ENCODE results near the gene ASB15. TPM values are rescaled to one million over a fixed set of nuclear protein-coding genes. Genes with fewer than 3 reads are reported as not detected.
"Not testable (repeated sequence)": the region's sequence is repeated elsewhere in the genome, so short reads cannot be mapped to it uniquely, and the experiment has no call there.

Gene ASB15
- total RNA-seq, 2 donors from 2014 or later: not detected

DNA sequence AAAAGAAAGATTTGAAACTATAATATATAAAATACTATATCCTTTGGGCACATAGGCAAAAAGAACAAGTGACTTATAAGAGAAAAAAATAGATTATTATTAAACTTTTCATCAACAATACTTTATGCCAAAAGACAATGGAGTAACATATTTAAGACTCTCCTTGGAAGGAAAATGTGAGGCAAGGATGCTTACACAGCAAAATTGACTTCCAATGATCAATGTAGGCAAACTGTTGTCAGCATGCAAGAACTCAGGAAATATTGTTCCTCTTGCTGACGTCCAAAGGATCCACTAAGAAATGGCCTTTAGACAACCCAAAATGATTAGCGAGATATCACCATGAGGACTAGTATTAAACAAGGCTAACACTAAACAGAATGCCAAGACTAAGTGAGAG is 31.2 kb downstream of the ASB15 start:
- Mint-ChIP-seq H3K27ac (no peak overlapping the region), H3K9me3 (no peaks in the 10 kb centered on the region), H3K4me1 (ENCODE audit: low read depth) (no peaks in the 10 kb centered on the region), H3K4me3 (no peak overlapping the region), H3K27me3 (ENCODE audit: low read depth) (peaks cover 13% of the 10 kb centered on the region), H3K36me3 (ENCODE audit: insufficient read depth in 2 of 2) (no peaks in the 10 kb centered on the region)
- ATAC-seq (replicated peaks in 1 of 2): no peak
- no peak for DNase-seq

- H3K27me3 Mint-ChIP-seq (ENCODE audit: low read depth): peaks cover 19% of the 10 kb centered on the region
- no peak overlapping the region for H3K27ac Mint-ChIP-seq
- ATAC-seq (replicated peaks in 1 of 2) (no peak), DNase-seq (no peak)
- no peaks in the 10 kb centered on the region for H3K36me3 Mint-ChIP-seq (ENCODE audit: insufficient read depth in 2 of 2)
- no peaks in the 10 kb centered on the region for H3K9me3 Mint-ChIP-seq
- H3K4me1 Mint-ChIP-seq (ENCODE audit: low read depth): no peaks in the 10 kb centered on the region
- H3K4me3 Mint-ChIP-seq: no peak overlapping the region
These were observed 31.9 kb downstream of the ASB15 start for GRCh38 chr7:123633553-123633952.

GRCh38 chr7:123634011-123634573 is 32.5 kb downstream of the ASB15 start:
- not testable (repeated sequence) for ATAC-seq (replicated peaks in 1 of 2); H3K9me3 Mint-ChIP-seq; DNase-seq; H3K27ac Mint-ChIP-seq; H3K4me1 Mint-ChIP-seq (ENCODE audit: low read depth); H3K36me3 Mint-ChIP-seq (ENCODE audit: insufficient read depth in 2 of 2); H3K4me3 Mint-ChIP-seq
- H3K27me3 Mint-ChIP-seq (ENCODE audit: low read depth): peaks cover 19% of the 10 kb centered on the region

- no peaks in the 10 kb centered on the region for H3K4me1 Mint-ChIP-seq (ENCODE audit: low read depth)
- H3K27me3 Mint-ChIP-seq (ENCODE audit: low read depth): peaks cover 21% of the 10 kb centered on the region
- H3K9me3 Mint-ChIP-seq: no peaks in the 10 kb centered on the region
- no peak overlapping the region for H3K27ac Mint-ChIP-seq
- no peak overlapping the region for H3K4me3 Mint-ChIP-seq
- no peak for ATAC-seq (replicated peaks in 1 of 2)
- no peak for DNase-seq
- no peaks in the 10 kb centered on the region for H3K36me3 Mint-ChIP-seq (ENCODE audit: insufficient read depth in 2 of 2)
These were observed 34.1 kb downstream of the ASB15 start for GRCh38 chr7:123635551-123636359.

DNA sequence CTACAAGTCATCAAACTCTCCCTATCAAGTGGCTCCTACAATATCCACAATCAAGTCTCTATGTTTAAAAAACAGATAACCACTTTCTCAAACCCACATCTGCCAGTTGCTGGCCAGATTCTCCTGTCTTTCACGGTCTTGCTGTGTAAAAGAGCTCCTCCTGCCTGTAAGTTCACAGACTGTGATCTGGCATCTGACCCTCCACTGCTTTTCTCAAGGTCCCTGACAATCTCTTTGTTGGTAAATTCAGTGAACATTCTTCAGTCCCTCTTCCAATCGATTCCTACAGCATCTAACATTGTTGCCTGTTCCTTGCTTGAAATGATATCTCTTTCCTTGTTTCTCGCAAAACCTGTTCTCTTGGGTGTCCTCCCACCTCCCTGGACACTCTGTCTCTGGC is 35.6 kb downstream of the ASB15 start:
- Mint-ChIP-seq H3K27ac (no peak overlapping the region), H3K4me3 (no peak overlapping the region), H3K27me3 (ENCODE audit: low read depth) (peaks cover 29% of the 10 kb centered on the region), H3K4me1 (ENCODE audit: low read depth) (no peaks in the 10 kb centered on the region), H3K36me3 (ENCODE audit: insufficient read depth in 2 of 2) (no peaks in the 10 kb centered on the region), H3K9me3 (no peaks in the 10 kb centered on the region)
- ATAC-seq (replicated peaks in 1 of 2) (no peak), DNase-seq (no peak)

DNA sequence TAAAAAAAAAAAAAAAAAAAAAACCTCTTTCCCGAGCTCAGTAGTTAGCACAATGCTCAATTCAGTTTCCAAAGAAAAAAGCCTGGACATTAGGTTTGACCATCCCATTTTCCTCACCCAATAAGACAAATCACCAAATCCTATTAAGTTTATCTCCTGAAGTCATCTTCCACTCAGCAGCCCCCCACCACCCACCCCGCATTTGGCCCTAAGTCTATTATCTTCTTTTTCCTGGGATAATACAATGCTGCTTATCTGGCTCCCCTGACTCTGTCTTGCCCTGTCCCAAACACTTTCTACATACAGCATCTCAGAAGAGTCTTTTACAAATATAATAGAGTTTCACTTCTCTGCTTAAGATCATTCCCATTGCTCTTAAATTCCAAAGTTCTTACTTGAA is 36.3 kb downstream of the ASB15 start:
- DNase-seq (no peak), ATAC-seq (replicated peaks in 1 of 2) (no peak)
- Mint-ChIP-seq H3K27ac (no peak overlapping the region), H3K4me3 (no peak overlapping the region), H3K9me3 (no peaks in the 10 kb centered on the region), H3K4me1 (ENCODE audit: low read depth) (no peaks in the 10 kb centered on the region), H3K36me3 (ENCODE audit: insufficient read depth in 2 of 2) (no peaks in the 10 kb centered on the region), H3K27me3 (ENCODE audit: low read depth) (peaks cover 34% of the 10 kb centered on the region)

GRCh38 chr7:123639631-123640030 is 38.0 kb downstream of the ASB15 start:
- no peaks in the 10 kb centered on the region for H3K36me3 Mint-ChIP-seq (ENCODE audit: insufficient read depth in 2 of 2)
- peaks cover 50% of the 10 kb centered on the region for H3K27me3 Mint-ChIP-seq (ENCODE audit: low read depth)
- no peaks in the 10 kb centered on the region for H3K4me1 Mint-ChIP-seq (ENCODE audit: low read depth)
- no peak for DNase-seq
- H3K4me3 Mint-ChIP-seq: no peak overlapping the region
- no peak for ATAC-seq (replicated peaks in 1 of 2)
- H3K9me3 Mint-ChIP-seq: no peaks in the 10 kb centered on the region
- H3K27ac Mint-ChIP-seq: no peak overlapping the region

- no peaks in the 10 kb centered on the region for H3K9me3 Mint-ChIP-seq
- DNase-seq (no peak), ATAC-seq (replicated peaks in 1 of 2) (no peak)
- no peaks in the 10 kb centered on the region for H3K36me3 Mint-ChIP-seq (ENCODE audit: insufficient read depth in 2 of 2)
- peaks cover 50% of the 10 kb centered on the region for H3K27me3 Mint-ChIP-seq (ENCODE audit: low read depth)
- H3K4me1 Mint-ChIP-seq (ENCODE audit: low read depth): no peaks in the 10 kb centered on the region
- no peak overlapping the region for H3K27ac Mint-ChIP-seq
- no peak overlapping the region for H3K4me3 Mint-ChIP-seq
These were observed 39.0 kb downstream of the ASB15 start for GRCh38 chr7:123640583-123640982.

- no peaks in the 10 kb centered on the region for H3K9me3 Mint-ChIP-seq
- H3K27me3 Mint-ChIP-seq (ENCODE audit: low read depth): peaks cover 54% of the 10 kb centered on the region
- H3K4me3 Mint-ChIP-seq: no peak overlapping the region
- H3K4me1 Mint-ChIP-seq (ENCODE audit: low read depth): no peaks in the 10 kb centered on the region
- ATAC-seq (replicated peaks in 1 of 2): no peak
- no peaks in the 10 kb centered on the region for H3K36me3 Mint-ChIP-seq (ENCODE audit: insufficient read depth in 2 of 2)
- no peak for DNase-seq
- no peak overlapping the region for H3K27ac Mint-ChIP-seq
These were observed 40.3 kb downstream of the ASB15 start for GRCh38 chr7:123641901-123642300.

DNA sequence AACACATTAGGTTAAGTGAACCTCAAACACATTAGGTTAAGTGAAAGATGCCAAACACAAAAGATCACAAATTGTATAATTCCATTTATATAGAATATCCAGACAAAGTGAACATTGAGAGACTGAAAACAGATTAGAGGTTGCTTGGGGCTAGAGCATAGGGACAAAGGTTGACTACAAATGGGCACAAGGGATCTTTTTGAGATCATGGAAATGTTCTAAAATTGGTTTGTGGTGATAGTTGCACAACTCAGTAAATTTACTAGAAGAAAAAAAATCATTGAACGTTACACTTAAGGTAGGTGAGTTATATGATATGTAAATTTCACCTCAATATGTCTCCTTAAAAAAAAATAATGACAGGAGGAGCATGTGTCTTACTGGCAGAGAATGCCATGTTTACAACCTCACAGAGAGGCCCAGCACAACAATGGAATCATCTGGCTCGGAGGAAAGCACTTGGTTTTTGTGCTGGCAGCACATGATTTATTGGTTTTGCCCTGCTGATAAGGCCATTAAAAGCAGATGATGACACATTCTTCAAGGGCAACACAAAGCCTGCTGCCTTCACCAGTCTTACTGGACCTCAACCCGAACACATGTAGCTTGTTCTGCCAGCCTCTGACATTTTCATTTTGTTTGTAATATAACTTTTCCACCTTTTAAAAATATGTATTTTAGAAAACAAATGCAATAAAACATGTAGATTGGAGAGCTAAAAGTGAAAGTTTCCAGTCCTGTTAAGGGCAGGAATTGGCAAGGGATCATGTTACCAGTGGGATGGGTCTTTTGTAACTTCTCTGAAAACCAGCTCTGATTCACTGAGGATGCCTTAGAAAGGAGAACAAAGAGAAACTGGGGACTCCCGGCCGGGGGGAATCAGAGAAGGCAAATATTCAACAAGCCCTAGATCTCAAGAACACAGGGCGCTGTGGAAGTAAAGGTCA is 42.1 kb downstream of the ASB15 start:
- Mint-ChIP-seq H3K4me3 (no peak overlapping the region), H3K27me3 (ENCODE audit: low read depth) (peaks cover 41% of the 10 kb centered on the region), H3K9me3 (no peaks in the 10 kb centered on the region), H3K4me1 (ENCODE audit: low read depth) (no peaks in the 10 kb centered on the region), H3K36me3 (ENCODE audit: insufficient read depth in 2 of 2) (no peaks in the 10 kb centered on the region), H3K27ac (no peak overlapping the region)
- DNase-seq (no peak), ATAC-seq (replicated peaks in 1 of 2) (no peak)

DNA sequence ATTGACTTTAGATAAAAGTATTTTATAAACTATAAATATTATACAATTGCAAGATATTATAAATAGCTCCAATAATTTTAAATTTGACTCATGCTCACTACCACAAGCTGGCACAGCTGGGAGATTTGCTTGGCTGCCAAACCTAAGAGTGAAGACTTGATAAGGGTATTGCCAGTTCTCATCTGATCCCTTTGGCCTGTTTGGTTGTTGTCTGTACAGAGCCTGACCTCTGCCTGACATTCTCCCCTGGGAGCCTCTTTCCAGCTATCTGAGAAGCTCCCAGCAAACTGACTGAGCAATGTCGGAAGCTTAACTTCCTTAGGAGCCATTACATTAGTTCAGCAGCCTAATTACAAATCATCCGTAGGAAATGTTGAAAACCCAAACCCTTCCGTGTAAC is 43.9 kb downstream of the ASB15 start:
- ATAC-seq (replicated peaks in 1 of 2) (no peak), DNase-seq (no peak)
- Mint-ChIP-seq H3K27me3 (ENCODE audit: low read depth) (peaks cover 40% of the 10 kb centered on the region), H3K36me3 (ENCODE audit: insufficient read depth in 2 of 2) (no peaks in the 10 kb centered on the region), H3K27ac (no peak overlapping the region), H3K9me3 (no peaks in the 10 kb centered on the region), H3K4me3 (no peak overlapping the region), H3K4me1 (ENCODE audit: low read depth) (no peaks in the 10 kb centered on the region)

DNA sequence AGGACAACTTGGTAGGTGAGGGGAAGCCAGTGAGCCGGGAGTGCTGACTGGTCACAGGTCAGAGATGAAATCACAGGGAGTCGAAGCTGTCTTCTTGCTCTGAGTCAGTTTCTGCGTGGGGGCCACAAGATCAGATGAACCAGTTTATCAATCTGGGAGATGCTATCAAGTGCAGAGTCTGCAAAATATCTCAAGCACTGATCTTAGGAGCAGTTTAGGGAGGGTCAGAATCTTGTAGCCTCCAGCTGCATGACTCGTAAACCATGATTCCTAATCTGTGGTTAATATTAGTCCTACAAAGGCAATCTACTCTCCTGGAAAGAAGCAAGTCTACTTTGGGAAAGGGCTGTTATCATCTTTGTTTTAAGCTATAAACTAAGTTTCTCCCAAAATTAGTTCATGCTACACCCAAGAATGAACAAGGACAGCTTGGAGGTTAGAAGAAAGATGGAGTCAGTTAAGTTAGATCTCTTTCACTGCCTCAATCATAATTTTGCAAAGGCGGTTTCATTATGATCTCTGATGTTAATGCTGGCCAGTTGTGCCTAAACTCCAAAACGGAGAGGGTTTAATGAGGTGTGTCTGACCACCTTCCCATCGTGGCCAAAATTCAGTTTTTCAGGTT is 45.6 kb downstream of the ASB15 start:
- no peak for DNase-seq
- Mint-ChIP-seq H3K27me3 (ENCODE audit: low read depth) (peaks cover 30% of the 10 kb centered on the region), H3K36me3 (ENCODE audit: insufficient read depth in 2 of 2) (no peaks in the 10 kb centered on the region), H3K9me3 (no peaks in the 10 kb centered on the region), H3K4me1 (ENCODE audit: low read depth) (no peaks in the 10 kb centered on the region), H3K27ac (no peak overlapping the region), H3K4me3 (no peak overlapping the region)
- ATAC-seq (replicated peaks in 1 of 2): no peak

- Mint-ChIP-seq H3K27ac (no peak overlapping the region), H3K4me1 (ENCODE audit: low read depth) (no peaks in the 10 kb centered on the region), H3K9me3 (no peaks in the 10 kb centered on the region), H3K36me3 (ENCODE audit: insufficient read depth in 2 of 2) (no peaks in the 10 kb centered on the region), H3K4me3 (no peak overlapping the region), H3K27me3 (ENCODE audit: low read depth) (peaks cover 9% of the 10 kb centered on the region)
- DNase-seq: no peak
- no peak for ATAC-seq (replicated peaks in 1 of 2)
These were observed 48.3 kb downstream of the ASB15 start for GRCh38 chr7:123649964-123650363.

Measured in activated T-cell treated with anti-CD3 and anti-CD28 coated beads, Interleukin-2, amount 50 U/mL, for 72 hours (primary cell).